ENCODE measurements around the gene GSC2. TPM values are rescaled to one million over a fixed set of nuclear protein-coding genes. Genes with fewer than 3 reads are reported as not detected.

GSC2 gene
- total and polyA plus RNA-seq, 2 of the 8 experiments (the other 6 are each of a cell fraction or from before 2014, with no cell fraction given): 0.17 to 0.48 TPM

- no peak for TF ChIP-seq TAF1 (IDR thresholded peaks at IDR 0.05; ENCODE audit: low read depth, low read length)
Measured at GRCh38 chr22:19180740-19181410, 30.8 kb upstream of the GSC2 start (continued).

Data from H1 (cell line).